HepG2 (cell line): ENCODE measurements around the gene MILR1. TPM values are rescaled to one million over a fixed set of nuclear protein-coding genes. Genes with fewer than 3 reads are reported as not detected.
"Not testable (repeated sequence)": the region's sequence is repeated elsewhere in the genome, so short reads cannot be mapped to it uniquely, and the experiment has no call there.

Source experiments
- ATAC-seq: fragments of 200-7000 bp; cut with Tn5 transposase; 3 replicates; pipeline ENCODE4 v1.9.1; 2020; ENCODE audit warnings: mild to moderate bottlenecking, moderate library complexity
- BruUV-seq: library from RNA; stranded (reverse); fragments of 400-500 nt; replicated peaks from 2 replicates; lab custom pipeline; 2021; lab: Mats Ljungman, UMichigan
- CTCF ChIA-PET: fragments of 300-600 bp; formaldehyde crosslinking; extraction: SDS; loops from one replicate; lab custom pipeline; 2021; ENCODE audit warnings: low total read pairs, inconsistent platforms, low intra/inter-chr PET ratio; lab: Yijun Ruan, JAX
- POLR2A ChIA-PET: fragments of 350-600 bp; sonication (Branson Sonifier 250); formaldehyde crosslinking; loops from one replicate; lab custom pipeline; 2020; ENCODE audit warnings: antibody characterized with exemption, inconsistent platforms; lab: Yijun Ruan, JAX
- DNase-seq: peaks from one replicate; pipeline ENCODE4 v3.0.0-alpha.2; 2015; ENCODE audit warnings: low spot score
- FAIRE-seq: peaks from 3 replicates; lab custom pipeline; 2011; peaks lifted over from hg19 to GRCh38; lab: Jason Lieb, UNC
- H2AFZ ChIP-seq: one replicate; pipeline ENCODE4 v1.6.1; 2011; ENCODE audit warnings: low read length, inconsistent platforms
- H3K27ac ChIP-seq: fragments of 300-600 bp; 3 replicates; pipeline ENCODE4 v1.8.0; 2011; ENCODE audit warnings: mixed run types, mild to moderate bottlenecking, mixed read lengths, low read length, inconsistent platforms; ENCODE audit not compliant: insufficient read depth; ENCODE audit errors: extremely low read length
- H3K27me3 ChIP-seq, 2 experiments: fragments of 200-600 bp in 1 of 2; 2 replicates in 1 of 2; 3 replicates in 1 of 2; pipeline versions ENCODE4 v1.6.0 to v1.8.0; 2011; ENCODE audit warnings: low read length in 2 of 2, mild to moderate bottlenecking in 2 of 2, moderate library complexity in 2 of 2, inconsistent platforms in 1 of 2; ENCODE audit not compliant: insufficient read depth in 2 of 2, control insufficient read depth in 1 of 2
- H3K36me3 ChIP-seq, 2 experiments: fragments of 200-600 bp in 1 of 2; replicated peaks in 1 of 2; 2 replicates in 1 of 2; 3 replicates in 1 of 2; pipeline versions ENCODE4 v1.5.1 to v1.8.0; 2011; ENCODE audit warnings: low read length in 2 of 2, inconsistent platforms in 1 of 2; ENCODE audit not compliant: insufficient read depth in 2 of 2, control insufficient read depth in 1 of 2
- H3K4me1 ChIP-seq: 2 replicates; pipeline ENCODE4 v1.5.1; 2012; ENCODE audit warnings: low read length, inconsistent platforms; ENCODE audit not compliant: insufficient read depth
- H3K4me2 ChIP-seq: 2 replicates; pipeline ENCODE4 v1.6.0; 2011; ENCODE audit warnings: low read depth, low read length, inconsistent platforms
- H3K4me3 ChIP-seq, 3 experiments: fragments of 200-600 bp in 1 of 3; sonication (generic), shearing (Covaris generic) in 1 of 3; replicated peaks in 1 of 3; 2 replicates each; pipeline ENCODE4 v1.5.1; 2011 to 2016; ENCODE audit warnings: low read length in 3 of 3, inconsistent platforms in 2 of 3, low read depth in 2 of 3, mild to moderate bottlenecking in 2 of 3, control low read depth in 1 of 3, mixed read lengths in 1 of 3; ENCODE audit not compliant: insufficient read depth in 1 of 3
- H3K79me2 ChIP-seq: one replicate; pipeline ENCODE4 v1.6.1; 2011; ENCODE audit warnings: low read length, inconsistent platforms; ENCODE audit not compliant: insufficient read depth
- H3K9ac ChIP-seq: 2 replicates; pipeline ENCODE4 v1.6.0; 2011; ENCODE audit warnings: mild to moderate bottlenecking, low read depth, low read length, inconsistent platforms; ENCODE audit not compliant: insufficient read depth
- H3K9me3 ChIP-seq: 2 replicates; pipeline ENCODE4 v1.5.1; 2012; ENCODE audit warnings: mild to moderate bottlenecking, low read length
- H4K20me1 ChIP-seq: 2 replicates; pipeline ENCODE4 v1.6.0; 2011; ENCODE audit warnings: inconsistent platforms, mild to moderate bottlenecking, low read length, moderate library complexity; ENCODE audit not compliant: insufficient read depth
- HMGA1 ChIP-seq: sonication (generic); formaldehyde crosslinking; conservative IDR thresholded peaks from 2 replicates; pipeline ENCODE4 v1.4.0; 2020; ENCODE audit warnings: missing genetic modification reagents
- RXRB ChIP-seq: IDR thresholded peaks from 2 replicates; pipeline ENCODE4 v1.6.1; 2016; ENCODE audit warnings: borderline replicate concordance, missing genetic modification reagents, missing compliant biosample characterization
- SMYD3 ChIP-seq: sonication (generic); formaldehyde crosslinking; IDR thresholded peaks from 2 replicates; pipeline ENCODE4 v1.8.1; 2023; ENCODE audit warnings: mild to moderate bottlenecking, missing genetic modification reagents
- WGBS: methylation state at CpG from one replicate; pipeline ENCODE4 v1.1.6; 2017; ENCODE audit warnings: low lambda C conversion rate; 5-methylcytosine and 5-hydroxymethylcytosine counted together
- in situ Hi-C: cut with HindIII; loops from 2 replicates; pipeline ENCODE4 v1.10.0; 2017; ENCODE audit warnings: low pct_unique_long_range_greater_than_20kb; ENCODE audit not compliant: extremely low pct_ligation_motif_present
- intact Hi-C: fragments of 100-400 bp; cut with micrococcal nuclease; formaldehyde crosslinking; loops from one replicate; pipeline ENCODE4 v1.10.0; 2022; ENCODE audit not compliant: unreplicated experiment
- polyA plus RNA-seq, 8 experiments: library from polyadenylated mRNA; depleted of rRNA in 3 of 8; stranded (reverse) in 7 of 8; unstranded in 1 of 8; fragments of >200 nt; fragmentation: Illumina TruSeq in 4 of 8; extraction: Trizol in 4 of 8; gene quantifications; 2 replicates each; pipeline versions ENCODE4 v1.2.1 to v1.2.3, GENCODE V29; 2011 to 2016; ENCODE audit warnings: low read depth in 4 of 8, missing spikeins in 1 of 8, mixed read lengths in 1 of 8; ENCODE audit not compliant: insufficient read depth in 1 of 8
- total RNA-seq, 5 experiments: library from RNA; depleted of rRNA; stranded (reverse); fragments of >200 nt; fragmentation: Illumina TruSeq; extraction: Trizol; gene quantifications; 2 replicates each; pipeline ENCODE4 v1.2.3, GENCODE V29; 2016; ENCODE audit warnings: low read depth in 1 of 5

The MILR1 gene
- total and polyA plus RNA-seq, 2 of the 13 experiments (the other 11 are each of a cell fraction or from before 2014, with no cell fraction given) = 0.27 to 1.7 TPM

- Histone ChIP-seq H3K36me3 (no peaks in the 10 kb centered on the region), H3K4me3 (no peak overlapping the region), H2AFZ (no peak overlapping the region), H3K9ac (no peak overlapping the region), H3K27ac (no peak overlapping the region), H3K9me3 (no peaks in the 10 kb centered on the region), H3K4me2 (no peak overlapping the region), H4K20me1 (no peaks in the 10 kb centered on the region), H3K79me2 (no peaks in the 10 kb centered on the region), H3K27me3 (peaks cover 0 to 7% of the 10 kb centered on the region in 2 experiments; a peak in 2 of 5 replicates), H3K4me1 (no peaks in the 10 kb centered on the region)
- WGBS = 48% methylated on average over 1 of the region's 1 CpG
- no peak for TF ChIP-seq HMGA1 (CRISPR knock-in tag)
- no peak for FAIRE-seq
- no TSS peak for BruUV-seq
- no peak for ATAC-seq
- intact Hi-C loops (no loop called here), in situ Hi-C loops (no loop called here)
- CTCF ChIA-PET = no interaction called here
- DNase-seq = no peak
- POLR2A ChIA-PET = no interaction called here
These were observed 20.5 kb upstream of the MILR1 start for GRCh38 chr17:64428406-64428805.

GRCh38 chr17:64430036-64430435, 18.9 kb upstream of the MILR1 start:
- ATAC-seq, H3K4me1 ChIP-seq, H3K9me3 ChIP-seq, H3K4me2 ChIP-seq, H4K20me1 ChIP-seq, H3K9ac ChIP-seq, H3K36me3 ChIP-seq, H3K4me3 ChIP-seq, DNase-seq, in situ Hi-C loops, H3K27me3 ChIP-seq, H2AFZ ChIP-seq, FAIRE-seq, H3K27ac ChIP-seq, CTCF ChIA-PET, H3K79me2 ChIP-seq, intact Hi-C loops, BruUV-seq: not testable (repeated sequence)
- WGBS = 10% methylated on average over 2 of the region's 2 CpGs
- POLR2A ChIA-PET = interaction anchor here (1.0 kb wide), 1 partner anchor 25 kb away, joined by 3 read pairs; no protein-coding TSS in a partner anchor

GRCh38 chr17:64431534-64431933, 17.4 kb upstream of the MILR1 start:
- ChIA-PET POLR2A (no interaction called here), CTCF (no interaction called here)
- no peak for DNase-seq

More at GRCh38 chr17:64431534-64431933, 17.4 kb upstream of the MILR1 start:
- in situ Hi-C loops = no loop called here
- Histone ChIP-seq H3K79me2 (no peaks in the 10 kb centered on the region), H3K4me2 (no peak overlapping the region), H3K4me3 (no peak overlapping the region), H4K20me1 (no peaks in the 10 kb centered on the region), H3K9ac (no peak overlapping the region), H3K4me1 (no peaks in the 10 kb centered on the region), H3K27me3 (peaks cover 0 to 6% of the 10 kb centered on the region in 2 experiments; a peak in 2 of 5 replicates), H3K9me3 (no peaks in the 10 kb centered on the region), H3K27ac (no peak overlapping the region), H3K36me3 (no peaks in the 10 kb centered on the region), H2AFZ (no peak overlapping the region)
- TF ChIP-seq RXRB (CRISPR knock-in tag) (no peak), SMYD3 (CRISPR knock-in tag) (no peak)
- 58% methylated on average over 6 of the region's 6 CpGs for WGBS
- BruUV-seq = no TSS peak
- intact Hi-C loops = no loop called here
- FAIRE-seq (no peak), ATAC-seq (no peak)
